ENCODE results near the gene MIER3. TPM values are rescaled to one million over a fixed set of nuclear protein-coding genes. Genes with fewer than 3 reads are reported as not detected.
A peak's percentile ranks its signal among the peaks of the same experiment; 100 is the strongest.

Gene MIER3
- total RNA-seq, 1 donor from 2014 or later, result 22.6 TPM

- H3K27ac Mint-ChIP-seq (ENCODE audit: unreplicated experiment), result no peak overlapping the region
- no peak for TF ChIP-seq CTCF (IDR thresholded peaks at IDR 0.05)
- H3K27me3 Mint-ChIP-seq (ENCODE audit: unreplicated experiment), result no peaks in the 10 kb centered on the region
Observed at GRCh38 chr5:56914678-56915077, 37.2 kb downstream of the MIER3 start.

GRCh38 chr5:56913766-56914165 lies 38.2 kb downstream of the MIER3 start:
- TF ChIP-seq CTCF (IDR thresholded peaks at IDR 0.05), result no peak
- H3K27ac Mint-ChIP-seq (ENCODE audit: unreplicated experiment), result no peak overlapping the region
- peaks cover 2% of the 10 kb centered on the region for H3K36me3 Mint-ChIP-seq (ENCODE audit: unreplicated experiment)
- no peak for DNase-seq (ENCODE audit: extremely low spot score, unreplicated experiment)
- no peaks in the 10 kb centered on the region for H3K9me3 Mint-ChIP-seq (ENCODE audit: unreplicated experiment)
- no peaks in the 10 kb centered on the region for H3K27me3 Mint-ChIP-seq (ENCODE audit: unreplicated experiment)
- no peak overlapping the region for H3K4me3 Mint-ChIP-seq (ENCODE audit: unreplicated experiment)
- peaks cover 13% of the 10 kb centered on the region for H3K4me1 Mint-ChIP-seq (ENCODE audit: unreplicated experiment)

More at GRCh38 chr5:56914678-56915077, 37.2 kb downstream of the MIER3 start:
- H3K36me3 Mint-ChIP-seq (ENCODE audit: unreplicated experiment), result peaks cover 2% of the 10 kb centered on the region
- no peaks in the 10 kb centered on the region for H3K9me3 Mint-ChIP-seq (ENCODE audit: unreplicated experiment)
- H3K4me1 Mint-ChIP-seq (ENCODE audit: unreplicated experiment), result peaks cover 10% of the 10 kb centered on the region
- no peak overlapping the region for H3K4me3 Mint-ChIP-seq (ENCODE audit: unreplicated experiment)
- DNase-seq (ENCODE audit: extremely low spot score, unreplicated experiment), result no peak

GRCh38 chr5:56910210-56910965 lies 41.5 kb downstream of the MIER3 start:
- H3K4me1 Mint-ChIP-seq (ENCODE audit: unreplicated experiment), result peaks cover 14% of the 10 kb centered on the region
- H3K27ac Mint-ChIP-seq (ENCODE audit: unreplicated experiment), result peak overlapping the region; percentile 98
- TF ChIP-seq CTCF (IDR thresholded peaks at IDR 0.05), result no peak
- H3K36me3 Mint-ChIP-seq (ENCODE audit: unreplicated experiment), result no peaks in the 10 kb centered on the region
- peak overlapping the region; percentile 85 for H3K4me3 Mint-ChIP-seq (ENCODE audit: unreplicated experiment)
- DNase-seq (ENCODE audit: extremely low spot score, unreplicated experiment), result no peak
- H3K9me3 Mint-ChIP-seq (ENCODE audit: unreplicated experiment), result no peaks in the 10 kb centered on the region
- no peaks in the 10 kb centered on the region for H3K27me3 Mint-ChIP-seq (ENCODE audit: unreplicated experiment)

GRCh38 chr5:56909294-56910209 lies 42.4 kb downstream of the MIER3 start, which contains the start of gene SETD9:
Gene SETD9, plus strand, starts transcription at chr5:56909596. Its CDS starts 50 bp downstream, at chr5:56909646.
- peak; percentile 99 for DNase-seq (ENCODE audit: extremely low spot score, unreplicated experiment)

More at GRCh38 chr5:56909294-56910209, 42.4 kb downstream of the MIER3 start, which contains the start of gene SETD9:
- Mint-ChIP-seq H3K27ac (ENCODE audit: unreplicated experiment) (peak within 1 kb of the TSS; percentile 98), H3K36me3 (ENCODE audit: unreplicated experiment) (no peaks in the 10 kb centered on the region), H3K4me1 (ENCODE audit: unreplicated experiment) (peaks cover 14% of the 10 kb centered on the region), H3K27me3 (ENCODE audit: unreplicated experiment) (no peaks in the 10 kb centered on the region), H3K9me3 (ENCODE audit: unreplicated experiment) (no peaks in the 10 kb centered on the region), H3K4me3 (ENCODE audit: unreplicated experiment) (peak within 1 kb of the TSS; percentile 85)
- TF ChIP-seq CTCF (IDR thresholded peaks at IDR 0.05), result no peak
